GM18526 (cell line): Measurements from ENCODE around the gene FAM184A.

Source experiments
- POLR2A ChIP-seq: IDR thresholded peaks from 3 replicates; pipeline ENCODE4 v1.6.1; 2011; ENCODE audit not compliant: insufficient read length; ENCODE audit errors: extremely low read depth

The FAM184A gene

DNA sequence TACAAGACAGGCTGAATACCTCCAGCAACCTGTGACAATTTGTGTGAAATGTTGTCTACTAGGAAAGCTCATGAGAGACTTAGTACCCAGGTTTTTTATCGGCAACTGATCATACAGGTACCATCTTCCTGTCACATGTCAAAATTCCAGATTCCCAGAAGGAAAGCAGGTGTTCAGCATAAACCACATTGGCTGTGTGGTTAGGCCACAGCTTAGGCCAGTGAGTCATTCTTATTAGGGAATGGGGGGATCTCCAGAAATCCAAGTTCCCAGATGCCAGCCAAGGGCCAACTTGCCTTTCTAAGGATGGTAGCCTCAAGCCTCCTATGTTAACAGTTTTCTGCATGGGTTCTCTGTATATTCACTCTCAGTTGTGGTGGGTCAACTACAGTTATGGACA, 65.9 kb downstream of the FAM184A start:
- TF ChIP-seq POLR2A, result no peak

DNA sequence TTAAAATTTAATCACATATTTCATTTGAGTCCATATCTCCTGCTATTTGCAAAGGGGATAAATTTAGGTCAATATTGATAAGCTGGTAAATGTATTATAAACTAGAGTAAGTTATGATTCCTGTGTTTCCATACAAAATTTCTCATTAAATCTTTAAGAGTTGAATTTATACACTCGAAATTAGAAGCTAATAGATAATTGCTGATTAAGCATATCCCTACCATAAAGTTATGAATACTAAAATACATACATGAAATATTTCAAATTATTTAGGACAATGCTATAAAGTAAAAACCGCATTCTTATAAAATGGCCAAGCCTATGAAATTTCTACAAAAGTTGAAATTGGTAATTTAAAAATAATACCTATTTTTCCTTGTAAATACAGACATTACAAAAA, 71.5 kb downstream of the FAM184A start:
- TF ChIP-seq POLR2A, result no peak

GRCh38 chr6:119002069-119002468, 76.4 kb downstream of the FAM184A start:
- no peak for TF ChIP-seq POLR2A

GRCh38 chr6:118999494-119000040, 78.9 kb downstream of the FAM184A start:
- no peak for TF ChIP-seq POLR2A

- TF ChIP-seq POLR2A, result no peak
Observed at GRCh38 chr6:118996289-118996820, 82.1 kb downstream of the FAM184A start.

GRCh38 chr6:118993803-118994251, 84.6 kb downstream of the FAM184A start:
- no peak for TF ChIP-seq POLR2A

DNA sequence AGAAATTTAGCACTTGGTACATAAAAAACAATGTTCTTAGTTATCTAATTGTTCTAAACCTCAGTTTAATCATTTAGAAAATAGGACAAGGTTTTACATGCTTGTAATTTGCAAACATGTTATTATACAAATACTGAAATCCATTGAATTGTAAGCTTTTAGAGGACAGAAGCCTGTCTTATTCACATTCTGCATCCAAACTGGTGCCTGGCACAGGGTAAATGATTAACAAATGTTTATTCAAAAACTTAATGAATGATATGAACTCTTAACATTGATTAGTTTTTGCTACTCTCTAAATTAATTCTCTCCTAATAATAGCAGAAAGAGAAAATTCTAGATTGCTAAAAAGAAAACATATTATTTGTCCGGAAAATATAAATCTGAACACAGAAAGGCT, 85.1 kb downstream of the FAM184A start:
- TF ChIP-seq POLR2A, result no peak

GRCh38 chr6:118992186-118992795, 86.2 kb downstream of the FAM184A start:
- TF ChIP-seq POLR2A, result no peak

- TF ChIP-seq POLR2A, result no peak
Observed at GRCh38 chr6:118986312-118986711, 92.2 kb downstream of the FAM184A start.

- no peak for TF ChIP-seq POLR2A
Observed at GRCh38 chr6:118985123-118985830, 93.2 kb downstream of the FAM184A start.

GRCh38 chr6:118984342-118984741, 94.1 kb downstream of the FAM184A start:
- TF ChIP-seq POLR2A, result no peak

- TF ChIP-seq POLR2A, result no peak
Observed at GRCh38 chr6:118982575-118982911, 95.9 kb downstream of the FAM184A start.

- TF ChIP-seq POLR2A, result no peak
Observed at GRCh38 chr6:118981884-118982574, 96.4 kb downstream of the FAM184A start.

GRCh38 chr6:118980063-118980462, 98.4 kb downstream of the FAM184A start:
- no peak for TF ChIP-seq POLR2A

DNA sequence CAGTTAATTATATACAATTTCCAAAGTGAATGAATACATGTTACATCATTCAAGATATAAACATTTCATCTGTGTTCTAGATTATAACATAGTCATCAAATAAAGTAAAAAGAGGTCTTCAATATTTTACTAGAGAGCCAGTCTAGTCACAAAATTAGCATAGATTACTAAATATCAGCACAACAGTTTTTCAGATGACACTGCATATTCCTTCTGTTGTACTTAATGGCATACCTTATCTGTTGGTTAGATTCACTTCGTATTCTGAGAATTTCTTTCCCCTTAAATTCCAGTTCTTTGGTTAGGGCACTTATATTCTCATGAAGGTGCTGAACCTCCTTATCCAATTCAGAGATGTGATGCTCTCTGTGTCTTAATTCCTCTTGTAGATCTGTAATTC, 103.7 kb downstream of the FAM184A start:
- TF ChIP-seq POLR2A, result no peak

GRCh38 chr6:118971682-118972081, 106.8 kb downstream of the FAM184A start:
- TF ChIP-seq POLR2A, result no peak
